Kidney (tissue), 14 donors: Measurements from ENCODE around the gene JMJD7. TPM values are rescaled to one million over a fixed set of nuclear protein-coding genes. Genes with fewer than 3 reads are reported as not detected.

ENCODE experiments used
- DNase-seq, 5 donors: peaks; one replicate each; pipeline ENCODE4 v3.0.0-alpha.2; 2013 to 2020
- FAIRE-seq: peaks from 2 replicates; lab custom pipeline; 2012; peaks lifted over from hg19 to GRCh38; lab: Jason Lieb, UNC
- H3K27ac ChIP-seq, 2 donors: one replicate each; pipeline ENCODE4 v1.7.0; 2013; ENCODE audit warnings: low read depth in 2 of 2, low read length in 2 of 2, inconsistent platforms in 1 of 2
- H3K27me3 ChIP-seq: one replicate; pipeline ENCODE4 v1.7.1; 2013; ENCODE audit warnings: low read length, inconsistent platforms; ENCODE audit not compliant: control insufficient read depth, insufficient read depth
- H3K36me3 ChIP-seq, 3 donors: one replicate each; pipeline versions ENCODE4 v1.7.0 to v1.7.1; 2013; ENCODE audit warnings: low read length in 3 of 3, control low read depth in 1 of 3, inconsistent platforms in 1 of 3; ENCODE audit not compliant: insufficient read depth in 3 of 3, control insufficient read depth in 2 of 3
- H3K4me1 ChIP-seq, 3 donors: one replicate each; pipeline versions ENCODE4 v1.7.0 to v1.7.1; 2013; ENCODE audit warnings: low read length in 3 of 3, inconsistent platforms in 1 of 3, low read depth in 1 of 3; ENCODE audit not compliant: control insufficient read depth in 2 of 3, insufficient read depth in 2 of 3
- H3K4me3 ChIP-seq, 3 donors: one replicate each; pipeline versions ENCODE4 v1.7.0 to v1.8.1; 2013; ENCODE audit warnings: low read length in 3 of 3, control low read depth in 1 of 3, inconsistent platforms in 1 of 3
- H3K9ac ChIP-seq, 3 donors: one replicate each; pipeline versions ENCODE4 v1.7.0 to v1.7.1; 2013; ENCODE audit warnings: low read length in 3 of 3, control low read depth in 1 of 3, inconsistent platforms in 1 of 3
- H3K9me3 ChIP-seq, 3 donors: one replicate each; pipeline versions ENCODE4 v1.7.0 to v1.7.1; 2013; ENCODE audit warnings: low read length in 3 of 3, control low read depth in 1 of 3, inconsistent platforms in 1 of 3; ENCODE audit not compliant: control insufficient read depth in 2 of 3, insufficient read depth in 1 of 3
- intact Hi-C: fragments of 100-400 bp; cut with DNase I; formaldehyde crosslinking; loops from one replicate; pipeline ENCODE4 v1.11.1; 2022
- polyA plus RNA-seq: library from polyadenylated mRNA; stranded (reverse); fragments of 350-450 nt; fragmentation: Illumina TruSeq; extraction: RNeasy Lipid Tissue Mini Kit (QIAGEN cat#74804); gene quantifications from one replicate; pipeline ENCODE4 v1.2.3, GENCODE V29; 2014; ENCODE audit warnings: low read depth, low replicate concordance; ENCODE audit not compliant: insufficient read depth
- total RNA-seq: library from RNA; stranded (reverse); fragmentation: NEBNext Ultra II Directional; extraction: Animal tissue kit (Norgen Biotek cat#: 25700); gene quantifications from one replicate; pipeline ENCODE4 v1.2.1, GENCODE V29; 2021
- TF ChIP-seq, protein P1 (sequence below): IDR thresholded peaks from 3 replicates; pipeline ENCODE4 v1.5.1; 2012; ENCODE audit warnings: mild to moderate bottlenecking, moderate library complexity, borderline replicate concordance; ENCODE audit not compliant: insufficient read depth; ENCODE audit errors: extremely low read depth
- donor health status: control.
- donor health status: control.
- donor health status: control.
- donor health status: control.
- donor health status: control.
- donor health status: DM: yes; HTN: yes; CAD: no.
- donor health status: Normal renal cell carcinoma (clear cell type).

Gene JMJD7
- total and polyA plus RNA-seq, 2 donors from 2014 or later = 16.2 to 17.6 TPM

DNA sequence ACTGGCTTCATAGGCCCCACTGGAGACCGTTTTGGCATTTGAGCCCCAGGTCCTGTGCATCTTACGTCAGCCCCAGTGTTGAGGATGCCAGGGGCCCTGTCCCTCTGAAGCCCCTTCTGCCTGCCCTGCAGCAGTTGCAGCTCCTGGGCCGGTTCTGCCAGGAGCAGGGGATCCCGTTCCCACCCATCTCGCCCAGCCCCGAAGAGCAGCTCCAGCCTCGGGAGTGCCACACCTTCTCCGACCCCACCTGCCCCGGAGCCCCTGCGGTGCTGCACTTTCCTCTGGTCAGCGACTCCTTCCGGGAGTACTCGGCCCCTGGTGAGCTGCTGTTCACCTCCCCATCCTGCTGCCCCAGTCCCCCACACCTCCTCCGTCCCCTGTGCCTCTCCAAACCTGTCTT, 19.3 kb downstream of the JMJD7 start:
- no peak for FAIRE-seq
- H3K9me3 ChIP-seq = no peaks in the 10 kb centered on the region
- no peak overlapping the region for H3K27ac ChIP-seq
- DNase-seq = no peak
- peaks cover 0 to 12% (median 2%) of the 10 kb centered on the region in 3 donors for H3K36me3 ChIP-seq
- intact Hi-C loops = no loop called here
- H3K9ac ChIP-seq = no peak overlapping the region
- H3K27me3 ChIP-seq = no peaks in the 10 kb centered on the region
- H3K4me1 ChIP-seq = peaks cover 0 to 3% (median 0%) of the 10 kb centered on the region in 3 donors
- TF ChIP-seq, protein P1, sequence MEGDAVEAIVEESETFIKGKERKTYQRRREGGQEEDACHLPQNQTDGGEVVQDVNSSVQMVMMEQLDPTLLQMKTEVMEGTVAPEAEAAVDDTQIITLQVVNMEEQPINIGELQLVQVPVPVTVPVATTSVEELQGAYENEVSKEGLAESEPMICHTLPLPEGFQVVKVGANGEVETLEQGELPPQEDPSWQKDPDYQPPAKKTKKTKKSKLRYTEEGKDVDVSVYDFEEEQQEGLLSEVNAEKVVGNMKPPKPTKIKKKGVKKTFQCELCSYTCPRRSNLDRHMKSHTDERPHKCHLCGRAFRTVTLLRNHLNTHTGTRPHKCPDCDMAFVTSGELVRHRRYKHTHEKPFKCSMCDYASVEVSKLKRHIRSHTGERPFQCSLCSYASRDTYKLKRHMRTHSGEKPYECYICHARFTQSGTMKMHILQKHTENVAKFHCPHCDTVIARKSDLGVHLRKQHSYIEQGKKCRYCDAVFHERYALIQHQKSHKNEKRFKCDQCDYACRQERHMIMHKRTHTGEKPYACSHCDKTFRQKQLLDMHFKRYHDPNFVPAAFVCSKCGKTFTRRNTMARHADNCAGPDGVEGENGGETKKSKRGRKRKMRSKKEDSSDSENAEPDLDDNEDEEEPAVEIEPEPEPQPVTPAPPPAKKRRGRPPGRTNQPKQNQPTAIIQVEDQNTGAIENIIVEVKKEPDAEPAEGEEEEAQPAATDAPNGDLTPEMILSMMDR = no peak
- no peak overlapping the region for H3K4me3 ChIP-seq

DNA sequence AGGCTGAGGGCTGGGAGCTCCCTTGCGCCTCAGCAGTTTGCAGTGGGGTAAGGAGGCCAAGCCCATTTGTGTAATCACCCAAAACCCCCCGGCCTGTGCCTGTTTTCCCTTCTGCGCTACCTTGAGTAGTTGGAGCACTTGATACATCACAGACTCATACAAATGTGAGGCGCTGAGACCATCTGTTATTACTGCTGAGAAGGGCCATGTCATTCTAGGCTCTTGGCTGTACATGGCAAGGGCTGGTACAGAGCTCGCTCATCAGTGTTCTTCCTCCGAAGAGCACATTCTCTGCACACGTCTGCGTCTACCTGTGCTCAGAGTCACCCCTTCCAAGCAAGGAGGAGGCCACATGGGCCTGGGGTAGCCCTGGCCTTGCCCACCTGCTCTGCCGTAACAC, 20.1 kb downstream of the JMJD7 start:
- Histone ChIP-seq H3K27ac (no peak overlapping the region), H3K4me3 (no peak overlapping the region), H3K9ac (no peak overlapping the region), H3K27me3 (no peaks in the 10 kb centered on the region), H3K36me3 (peaks cover 0 to 12% (median 2%) of the 10 kb centered on the region in 3 donors), H3K9me3 (no peaks in the 10 kb centered on the region), H3K4me1 (peaks cover 0 to 3% (median 0%) of the 10 kb centered on the region in 3 donors)
- intact Hi-C loops = no loop called here
- no peak for DNase-seq
- FAIRE-seq = no peak
- TF ChIP-seq, protein P1 = no peak

DNA sequence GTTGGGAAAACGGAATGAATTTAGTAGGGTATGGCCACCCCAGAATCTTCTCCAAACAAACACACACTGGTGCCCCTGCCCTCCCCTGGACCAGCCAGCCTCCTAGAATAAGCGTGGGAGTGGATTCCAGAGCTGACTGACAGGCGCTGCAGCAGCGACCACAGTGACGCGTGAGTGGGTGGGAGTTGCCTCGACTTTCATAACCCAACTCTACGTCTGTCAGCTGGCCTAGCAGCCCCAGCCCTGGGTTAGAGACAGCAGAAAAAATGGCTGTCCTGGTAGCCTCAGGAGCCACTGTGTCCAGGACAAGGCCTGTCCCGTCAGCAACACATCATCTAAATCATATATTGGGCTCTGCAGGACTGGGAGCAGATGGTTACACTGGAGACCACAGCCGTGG, 20.7 kb downstream of the JMJD7 start:
- Histone ChIP-seq H3K27ac (no peak overlapping the region), H3K27me3 (no peaks in the 10 kb centered on the region), H3K9ac (no peak overlapping the region), H3K4me1 (peaks cover 0 to 3% (median 0%) of the 10 kb centered on the region in 3 donors), H3K36me3 (peaks cover 0 to 12% (median 2%) of the 10 kb centered on the region in 3 donors), H3K9me3 (no peaks in the 10 kb centered on the region), H3K4me3 (no peak overlapping the region)
- intact Hi-C loops = no loop called here
- no peak for FAIRE-seq
- TF ChIP-seq, protein P1 = no peak
- DNase-seq = peak in 2 of 5 donors; percentile 43 to 62

DNA sequence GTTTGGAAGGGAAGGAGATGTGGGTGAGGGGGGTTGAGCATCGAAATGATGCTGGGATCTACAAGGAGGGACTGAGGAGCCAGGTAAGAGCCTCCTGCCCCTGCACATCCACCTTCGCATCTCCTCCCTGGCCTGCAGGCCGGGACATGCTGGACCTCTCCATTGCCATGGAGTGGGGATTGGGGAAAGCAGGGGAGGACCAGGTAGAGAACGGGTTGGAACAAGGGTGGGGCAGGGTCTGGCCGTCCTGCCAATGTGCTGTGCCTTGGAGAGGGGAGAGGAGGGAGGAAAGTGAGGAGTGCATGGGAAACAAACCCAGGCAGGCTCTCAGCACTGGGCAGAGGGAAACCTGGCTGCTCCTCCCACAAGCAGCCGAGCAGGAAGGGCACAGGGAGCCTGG, 21.3 kb downstream of the JMJD7 start:
- intact Hi-C loops = no loop called here
- Histone ChIP-seq H3K4me3 (no peak overlapping the region), H3K4me1 (peaks cover 0 to 3% (median 0%) of the 10 kb centered on the region in 3 donors), H3K9ac (no peak overlapping the region), H3K9me3 (no peaks in the 10 kb centered on the region), H3K36me3 (peaks cover 0 to 12% (median 2%) of the 10 kb centered on the region in 3 donors), H3K27me3 (no peaks in the 10 kb centered on the region), H3K27ac (no peak overlapping the region)
- TF ChIP-seq, protein P1 = no peak
- DNase-seq = no peak
- FAIRE-seq = no peak
